ENCODE data around the gene ATP6V1C2. TPM values are rescaled to one million over a fixed set of nuclear protein-coding genes. Genes with fewer than 3 reads are reported as not detected.

The ATP6V1C2 gene
- total RNA-seq, 4 donors from 2014 or later, result not detected

- TF ChIP-seq POLR2A (IDR thresholded peaks at IDR 0.05) (no peak), CTCF (IDR thresholded peaks at IDR 0.05 in 4 of 5, conservative IDR thresholded peaks at IDR 0.05 in 1 of 5) (no peak)
- no peaks in the 10 kb centered on the region for H3K27me3 ChIP-seq
- intact Hi-C loops (cut with DNase I; ENCODE audit: low total_unique reads) (no loop called here), in situ Hi-C loops (cut with MboI; ENCODE audit: low sequenced_read_pairs in 4 of 4) (no loop called here)
- no peaks in the 10 kb centered on the region for H3K9me3 ChIP-seq
- no peaks in the 10 kb centered on the region for H3K4me1 ChIP-seq
- no peak overlapping the region for H3K4me3 ChIP-seq
- ATAC-seq (no peak), DNase-seq (no peak)
- peaks cover 0 to 4% of the 10 kb centered on the region in 2 donors for H3K36me3 ChIP-seq
- no peak overlapping the region for H3K27ac ChIP-seq
Observed at GRCh38 chr2:10773821-10774341, 52.5 kb downstream of the ATP6V1C2 start.

- no peak for DNase-seq
- ATAC-seq, result no peak
- no peaks in the 10 kb centered on the region for H3K9me3 ChIP-seq
- intact Hi-C loops (cut with DNase I; ENCODE audit: low total_unique reads) (no loop called here), in situ Hi-C loops (cut with MboI; ENCODE audit: low sequenced_read_pairs in 4 of 4) (no loop called here)
- H3K27me3 ChIP-seq, result no peaks in the 10 kb centered on the region
- H3K4me3 ChIP-seq, result no peak overlapping the region
- H3K27ac ChIP-seq, result no peak overlapping the region
- no peaks in the 10 kb centered on the region for H3K4me1 ChIP-seq
- peaks cover 0 to 4% of the 10 kb centered on the region in 2 donors for H3K36me3 ChIP-seq
- no peak for TF ChIP-seq POLR2A (IDR thresholded peaks at IDR 0.05)
- no peak for TF ChIP-seq CTCF (IDR thresholded peaks at IDR 0.05 in 4 of 5, conservative IDR thresholded peaks at IDR 0.05 in 1 of 5)
Observed at GRCh38 chr2:10774394-10774793, 53.0 kb downstream of the ATP6V1C2 start.

GRCh38 chr2:10775021-10775780 is 53.8 kb downstream of the ATP6V1C2 start:
- Histone ChIP-seq H3K27ac (no peak overlapping the region), H3K27me3 (no peaks in the 10 kb centered on the region), H3K9me3 (no peaks in the 10 kb centered on the region), H3K36me3 (peaks cover 0 to 4% of the 10 kb centered on the region in 2 donors), H3K4me3 (no peak overlapping the region), H3K4me1 (no peaks in the 10 kb centered on the region)
- in situ Hi-C loops (cut with MboI; ENCODE audit: low sequenced_read_pairs in 4 of 4), result no loop called here
- intact Hi-C loops (cut with DNase I; ENCODE audit: low total_unique reads), result no loop called here
- no peak for TF ChIP-seq CTCF (IDR thresholded peaks at IDR 0.05 in 4 of 5, conservative IDR thresholded peaks at IDR 0.05 in 1 of 5)
- no peak for TF ChIP-seq POLR2A (IDR thresholded peaks at IDR 0.05)
- DNase-seq, result no peak
- ATAC-seq, result no peak

- DNase-seq (no peak), ATAC-seq (no peak)
- Histone ChIP-seq H3K36me3 (peaks cover 0 to 10% of the 10 kb centered on the region in 2 donors), H3K27ac (no peak overlapping the region), H3K4me1 (no peaks in the 10 kb centered on the region), H3K9me3 (no peaks in the 10 kb centered on the region), H3K27me3 (no peaks in the 10 kb centered on the region), H3K4me3 (no peak overlapping the region)
- intact Hi-C loops (cut with DNase I; ENCODE audit: low total_unique reads) (no loop called here), in situ Hi-C loops (cut with MboI; ENCODE audit: low sequenced_read_pairs in 4 of 4) (no loop called here)
- TF ChIP-seq CTCF (IDR thresholded peaks at IDR 0.05 in 4 of 5, conservative IDR thresholded peaks at IDR 0.05 in 1 of 5) (no peak), POLR2A (IDR thresholded peaks at IDR 0.05) (no peak)
Observed at GRCh38 chr2:10775831-10776230, 54.4 kb downstream of the ATP6V1C2 start.

All from gastrocnemius medialis (tissue), 4 donors.